ACHN (cell line): ENCODE measurements around the gene COLGALT1.

Source experiments
- DNase-seq: peaks from one replicate; pipeline ENCODE4 v3.0.0-alpha.2; 2015
- in situ Hi-C: cut with HindIII; loops from 2 replicates; pipeline ENCODE4 v1.10.0; 2017; ENCODE audit warnings: low sequenced_read_pairs, low pct_ligation_motif_present, low pct_unique_long_range_greater_than_20kb

COLGALT1 gene

GRCh38 chr19:17607936-17608335, 52.5 kb downstream of the COLGALT1 start:
- in situ Hi-C loops, result no loop called here
- DNase-seq, result no peak

GRCh38 chr19:17610384-17610783, 54.9 kb downstream of the COLGALT1 start:
- in situ Hi-C loops, result no loop called here
- DNase-seq, result no peak

- in situ Hi-C loops, result no loop called here
- peak; percentile 11 for DNase-seq
These were observed 56.2 kb downstream of the COLGALT1 start for GRCh38 chr19:17611462-17612244.

- in situ Hi-C loops, result no loop called here
These were observed 59.0 kb downstream of the COLGALT1 start for GRCh38 chr19:17614476-17614875.

GRCh38 chr19:17615889-17616685, 60.6 kb downstream of the COLGALT1 start:
- no peak for DNase-seq
- in situ Hi-C loops, result no loop called here

More at GRCh38 chr19:17614476-17614875, 59.0 kb downstream of the COLGALT1 start:
- DNase-seq, result no peak

GRCh38 chr19:17616686-17616960, 61.2 kb downstream of the COLGALT1 start:
- in situ Hi-C loops, result no loop called here
- DNase-seq, result no peak

- in situ Hi-C loops, result no loop called here
- no peak for DNase-seq
These were observed 61.7 kb downstream of the COLGALT1 start for GRCh38 chr19:17616961-17617806.

- in situ Hi-C loops, result no loop called here
- no peak for DNase-seq
These were observed 62.4 kb downstream of the COLGALT1 start for GRCh38 chr19:17617807-17618192.

GRCh38 chr19:17618281-17618903, 62.9 kb downstream of the COLGALT1 start:
- no peak for DNase-seq
- in situ Hi-C loops, result no loop called here

- DNase-seq, result no peak
- in situ Hi-C loops, result no loop called here
These were observed 63.5 kb downstream of the COLGALT1 start for GRCh38 chr19:17618936-17619335.

- in situ Hi-C loops, result no loop called here
- no peak for DNase-seq
These were observed 65.2 kb downstream of the COLGALT1 start for GRCh38 chr19:17620696-17621095.

GRCh38 chr19:17623224-17623935, 67.9 kb downstream of the COLGALT1 start:
- in situ Hi-C loops, result no loop called here

GRCh38 chr19:17624314-17624991, 69.0 kb downstream of the COLGALT1 start:
- DNase-seq, result no peak
- in situ Hi-C loops, result no loop called here

More at GRCh38 chr19:17623224-17623935, 67.9 kb downstream of the COLGALT1 start:
- no peak for DNase-seq

- in situ Hi-C loops, result no loop called here
- no peak for DNase-seq
These were observed 69.6 kb downstream of the COLGALT1 start for GRCh38 chr19:17625043-17625442.

- DNase-seq, result no peak
- in situ Hi-C loops, result no loop called here
These were observed 70.5 kb downstream of the COLGALT1 start for GRCh38 chr19:17625980-17626379.

- in situ Hi-C loops, result no loop called here
- DNase-seq, result no peak
These were observed 71.1 kb downstream of the COLGALT1 start for GRCh38 chr19:17626456-17627015.

- no peak for DNase-seq
These were observed 71.7 kb downstream of the COLGALT1 start for GRCh38 chr19:17627161-17627560.

More at GRCh38 chr19:17627161-17627560, 71.7 kb downstream of the COLGALT1 start:
- in situ Hi-C loops, result no loop called here
